IgD-negative memory B cell (primary cell): Measurements from ENCODE around the gene NPTX1. TPM values are rescaled to one million over a fixed set of nuclear protein-coding genes. Genes with fewer than 3 reads are reported as not detected.

Source experiments
- H3K27ac Mint-ChIP-seq, 3 donors: one replicate each; pipeline ENCODE4 v1.8.0; 2020 to 2022; ENCODE audit warnings: mild to moderate bottlenecking in 3 of 3, mixed read lengths in 3 of 3, moderate library complexity in 1 of 3
- H3K27me3 Mint-ChIP-seq: one replicate; pipeline ENCODE4 v1.8.0; 2021; ENCODE audit warnings: mixed read lengths
- H3K36me3 Mint-ChIP-seq: one replicate; pipeline ENCODE4 v1.8.0; 2020; ENCODE audit warnings: mild to moderate bottlenecking, mixed read lengths
- H3K4me1 Mint-ChIP-seq, 3 donors: one replicate each; pipeline ENCODE4 v1.8.0; 2020 to 2022; ENCODE audit warnings: mixed read lengths in 3 of 3, mild to moderate bottlenecking in 1 of 3
- H3K4me3 Mint-ChIP-seq, 4 donors: one replicate each; pipeline ENCODE4 v1.8.0; 2020 to 2022; ENCODE audit warnings: mild to moderate bottlenecking in 4 of 4, mixed read lengths in 4 of 4, moderate library complexity in 3 of 4
- H3K9me3 Mint-ChIP-seq, 3 donors: one replicate each; pipeline ENCODE4 v1.8.0; 2020 to 2021; ENCODE audit warnings: mixed read lengths in 3 of 3, mild to moderate bottlenecking in 1 of 3
- polyA plus RNA-seq: library from polyadenylated mRNA; unstranded; fragments of 300-500 nt; fragmentation: Illumina TruSeq; gene quantifications from one replicate; pipeline ENCODE4 v1.2.3, GENCODE V29; 2021

NPTX1 gene
- polyA plus RNA-seq, 1 donor from 2014 or later, result not detected

DNA sequence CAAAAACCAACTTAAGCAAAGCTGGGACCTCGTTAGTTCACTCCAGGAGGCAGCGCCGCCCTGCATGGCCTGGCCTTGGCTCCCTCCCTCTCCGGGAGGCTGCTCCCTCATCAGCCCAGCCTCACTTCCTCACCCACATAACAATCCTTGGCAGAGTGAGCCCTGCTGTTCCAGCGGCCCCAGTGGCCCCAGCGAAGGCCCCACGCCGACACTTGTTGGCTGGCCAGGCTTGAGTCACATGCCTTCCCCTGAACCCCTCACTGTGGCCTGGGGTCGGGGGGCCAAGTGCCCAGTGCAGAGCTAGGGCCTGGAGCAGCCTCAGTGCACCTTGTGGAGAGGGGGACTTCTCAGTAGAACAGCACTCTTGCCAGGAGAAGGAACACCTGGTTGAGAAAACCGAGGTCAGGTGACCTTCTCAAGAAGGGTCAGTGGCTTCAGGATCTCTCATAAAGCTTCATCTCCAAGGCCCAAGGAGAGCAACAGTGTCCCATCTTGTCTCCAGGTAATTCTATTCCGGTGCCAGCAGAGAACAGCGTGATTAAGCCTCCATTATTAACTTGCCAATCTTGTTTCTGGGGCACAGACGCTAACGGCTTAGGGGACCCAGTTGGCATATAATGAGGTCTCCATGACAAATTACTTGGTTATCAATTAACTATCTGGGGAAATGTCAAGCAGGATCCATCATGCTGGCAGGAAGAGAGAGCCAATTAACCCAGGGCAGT, 34.6 kb downstream of the NPTX1 start:
- Mint-ChIP-seq H3K9me3 (no peaks in the 10 kb centered on the region), H3K27ac (no peak overlapping the region), H3K4me1 (no peaks in the 10 kb centered on the region), H3K27me3 (peaks cover 7% of the 10 kb centered on the region), H3K4me3 (no peak overlapping the region), H3K36me3 (peaks cover 2% of the 10 kb centered on the region)

DNA sequence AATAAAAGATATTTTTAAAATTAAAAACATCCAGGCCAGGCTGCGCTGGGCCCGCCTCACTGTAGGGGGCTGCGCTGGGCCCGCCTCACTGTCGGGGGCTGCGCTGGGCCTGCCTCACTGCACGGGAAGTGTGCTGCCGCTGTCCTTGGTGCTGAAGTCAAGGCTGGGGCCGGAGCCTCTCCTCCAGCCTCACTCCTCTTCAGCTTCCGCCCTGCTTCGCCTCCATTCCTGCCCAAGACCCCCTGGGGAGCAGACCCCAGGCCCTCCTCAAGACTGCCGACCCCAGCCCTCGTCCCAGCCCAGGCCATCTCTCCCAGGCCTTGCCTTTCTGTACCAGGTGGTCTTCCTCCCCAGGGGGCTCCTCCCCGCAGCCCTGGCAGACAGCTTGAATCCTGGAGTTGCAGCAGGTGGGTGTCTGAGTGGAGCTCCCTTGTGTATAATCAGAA, 35.3 kb downstream of the NPTX1 start:
- Mint-ChIP-seq H3K9me3 (peaks cover 0 to 2% (median 0%) of the 10 kb centered on the region in 3 donors), H3K4me3 (no peak overlapping the region), H3K27me3 (peaks cover 7% of the 10 kb centered on the region), H3K4me1 (no peaks in the 10 kb centered on the region), H3K36me3 (peaks cover 2% of the 10 kb centered on the region), H3K27ac (no peak overlapping the region)

DNA sequence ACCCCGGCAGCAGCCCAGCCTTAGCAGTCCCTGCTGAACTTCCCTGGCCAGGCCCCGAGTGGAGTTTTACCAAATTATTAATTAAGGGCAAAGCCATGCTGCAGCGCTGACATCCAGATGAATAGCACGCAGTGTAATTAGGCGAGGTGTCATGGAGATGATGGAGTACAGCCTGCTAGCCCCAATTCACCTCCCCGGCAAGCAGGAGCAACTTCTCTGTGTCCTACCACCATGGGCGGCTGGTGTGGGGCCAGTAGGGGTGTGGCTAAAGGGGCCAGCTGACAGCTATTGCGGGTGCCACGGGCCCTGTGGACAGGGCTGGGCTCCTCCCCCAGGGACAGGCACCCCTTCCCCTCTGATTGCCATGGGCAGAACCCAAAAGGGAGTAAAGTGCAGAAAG, 36.9 kb downstream of the NPTX1 start:
- Mint-ChIP-seq H3K9me3 (peaks cover 0 to 4% (median 2%) of the 10 kb centered on the region in 3 donors), H3K27ac (no peak overlapping the region), H3K27me3 (peaks cover 7% of the 10 kb centered on the region), H3K4me3 (no peak overlapping the region), H3K36me3 (peaks cover 2% of the 10 kb centered on the region), H3K4me1 (no peaks in the 10 kb centered on the region)

DNA sequence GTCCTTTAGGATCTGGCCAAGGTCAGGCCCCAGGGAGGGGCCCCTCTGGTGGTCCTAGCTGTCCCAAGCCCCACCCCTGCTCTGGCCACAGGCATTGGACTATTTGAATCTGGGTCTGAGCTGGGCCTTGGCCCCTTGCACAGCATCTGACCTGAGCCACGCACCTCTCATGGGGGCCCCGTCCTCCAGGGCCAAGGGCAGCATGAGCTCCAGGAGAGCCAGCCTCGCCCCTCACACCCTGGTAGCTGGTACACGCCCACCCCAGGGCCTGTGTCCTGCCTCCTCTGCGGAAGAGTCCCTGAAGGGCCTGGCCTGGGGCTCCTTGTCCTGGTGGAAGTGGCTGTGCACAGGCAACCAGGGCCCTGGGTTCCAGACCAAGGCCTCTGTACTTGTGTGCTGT, 37.6 kb downstream of the NPTX1 start:
- Mint-ChIP-seq H3K4me1 (no peaks in the 10 kb centered on the region), H3K27me3 (peaks cover 3% of the 10 kb centered on the region), H3K9me3 (peaks cover 0 to 4% (median 2%) of the 10 kb centered on the region in 3 donors), H3K4me3 (no peak overlapping the region), H3K27ac (no peak overlapping the region), H3K36me3 (peaks cover 2% of the 10 kb centered on the region)

DNA sequence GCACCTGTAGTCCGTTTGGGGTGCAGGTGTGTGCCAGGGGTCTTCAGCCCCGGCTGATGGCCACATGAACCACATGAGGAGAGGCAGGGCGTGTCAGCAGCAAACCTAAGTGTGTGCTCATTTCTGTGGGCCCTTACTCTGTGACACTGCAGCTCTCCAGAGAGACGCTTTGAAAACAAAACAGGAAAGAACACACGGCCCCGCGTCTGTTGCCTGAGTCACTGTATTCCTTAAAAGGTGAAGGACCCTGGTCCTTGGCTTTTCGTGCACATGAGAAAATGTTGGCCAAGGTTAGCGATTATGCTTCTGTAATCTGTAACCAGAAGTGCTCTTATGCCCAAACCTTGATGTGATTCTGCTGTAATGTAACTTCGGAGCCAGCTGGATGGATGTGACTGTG, 38.9 kb downstream of the NPTX1 start:
- Mint-ChIP-seq H3K27ac (no peak overlapping the region), H3K4me3 (no peak overlapping the region), H3K4me1 (no peaks in the 10 kb centered on the region), H3K36me3 (peaks cover 2% of the 10 kb centered on the region), H3K9me3 (peaks cover 0 to 4% (median 2%) of the 10 kb centered on the region in 3 donors), H3K27me3 (peaks cover 1% of the 10 kb centered on the region)

DNA sequence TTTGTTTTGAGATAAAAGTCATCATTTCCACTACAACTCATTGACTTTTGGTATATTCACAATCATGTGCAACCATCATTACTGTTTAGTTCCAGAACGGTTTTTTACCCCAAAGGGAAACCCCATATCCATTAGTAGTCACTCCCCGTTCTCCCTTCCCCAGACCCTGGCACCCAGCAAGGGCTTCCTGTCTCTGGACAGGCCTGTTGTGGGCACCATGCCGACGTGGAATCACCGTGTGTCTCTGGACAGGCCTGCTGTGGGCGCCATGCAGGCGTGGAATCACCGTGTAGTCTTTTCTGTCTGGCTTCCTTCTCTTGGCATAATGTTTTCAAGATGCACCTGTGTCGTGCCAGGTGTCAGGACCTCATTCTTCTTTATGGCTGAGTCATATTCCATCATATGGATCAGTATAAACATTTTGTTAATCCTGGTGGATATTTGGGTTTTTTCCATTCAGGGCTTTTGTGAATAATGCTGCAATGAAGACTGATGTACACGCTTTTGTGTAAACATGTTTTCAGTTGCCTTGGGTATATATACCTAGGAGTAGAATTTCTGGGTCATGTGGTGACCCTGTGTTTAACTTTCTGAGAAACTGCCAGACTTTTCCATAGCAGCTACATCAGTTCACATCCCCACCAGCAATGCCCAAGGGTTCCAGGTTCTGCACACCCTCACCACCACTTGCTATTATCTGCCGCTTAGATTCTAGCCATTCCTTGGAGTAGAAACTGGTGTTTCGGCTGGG, 42.3 kb downstream of the NPTX1 start:
- H3K36me3 Mint-ChIP-seq, result peaks cover 3% of the 10 kb centered on the region
- no peak overlapping the region for H3K4me3 Mint-ChIP-seq
- H3K4me1 Mint-ChIP-seq, result no peaks in the 10 kb centered on the region
- H3K9me3 Mint-ChIP-seq, result peaks cover 0 to 4% (median 2%) of the 10 kb centered on the region in 3 donors
- H3K27ac Mint-ChIP-seq, result no peak overlapping the region
- no peaks in the 10 kb centered on the region for H3K27me3 Mint-ChIP-seq

DNA sequence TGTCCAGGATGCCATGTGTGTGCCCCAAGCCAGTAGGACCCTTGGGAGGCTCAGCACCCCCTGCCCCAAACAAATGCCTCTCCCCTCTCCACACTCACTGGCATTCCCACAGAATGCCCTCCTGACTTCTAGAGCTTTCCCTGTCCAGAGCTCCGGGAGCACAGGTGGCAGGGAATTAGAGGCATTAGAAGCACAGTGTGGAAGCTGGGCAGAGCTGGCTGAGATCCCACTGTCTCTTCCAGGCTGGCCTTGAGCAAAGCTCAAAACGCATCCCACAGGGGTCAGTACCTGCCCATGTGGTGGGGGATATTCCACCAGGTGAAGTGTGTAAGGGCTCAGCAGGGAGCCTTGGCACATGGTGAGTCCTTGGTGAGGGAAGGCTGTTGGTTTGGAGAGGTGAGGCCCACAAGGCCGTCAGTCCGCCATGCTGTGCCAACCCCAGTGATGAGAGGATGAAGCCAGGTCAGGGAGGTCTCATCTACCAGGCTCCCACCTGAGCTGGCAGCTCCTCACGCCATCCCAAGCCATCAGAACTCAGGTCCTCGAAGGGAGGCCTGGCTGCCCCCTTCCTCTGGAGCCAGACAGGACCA, 43.4 kb downstream of the NPTX1 start:
- peaks cover 0 to 4% (median 2%) of the 10 kb centered on the region in 3 donors for H3K9me3 Mint-ChIP-seq
- H3K27me3 Mint-ChIP-seq, result no peaks in the 10 kb centered on the region
- peaks cover 3% of the 10 kb centered on the region for H3K36me3 Mint-ChIP-seq
- H3K27ac Mint-ChIP-seq, result no peak overlapping the region
- no peaks in the 10 kb centered on the region for H3K4me1 Mint-ChIP-seq
- no peak overlapping the region for H3K4me3 Mint-ChIP-seq

DNA sequence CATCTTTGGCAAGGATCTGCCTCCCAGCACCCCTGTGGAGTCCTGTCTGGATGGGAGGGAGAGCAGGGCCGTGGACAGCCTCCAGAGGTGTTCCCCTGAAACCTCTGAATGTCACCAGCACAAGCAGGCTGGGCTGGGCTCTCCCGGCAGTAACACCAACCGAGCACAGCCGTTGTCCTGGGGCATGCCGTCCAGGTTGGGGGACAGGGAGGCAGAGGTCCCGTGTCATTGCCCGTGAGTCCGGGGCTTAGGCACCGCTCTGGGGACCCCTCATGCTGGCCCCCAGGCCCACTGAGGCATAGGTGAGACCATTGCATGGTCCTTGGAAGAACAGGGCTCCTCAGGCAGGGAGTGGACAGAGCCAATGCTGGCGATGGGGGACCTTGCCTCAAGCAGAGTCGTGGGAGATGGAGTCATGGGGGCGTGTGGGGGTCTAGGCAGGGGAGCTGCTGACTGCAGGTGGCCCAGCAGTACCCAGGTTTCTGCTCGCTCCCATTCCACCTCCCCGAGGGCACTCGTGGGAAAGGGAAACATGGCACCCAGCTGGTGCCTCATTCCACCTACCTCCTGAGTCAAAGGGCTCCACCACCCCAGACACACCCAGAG, 44.0 kb downstream of the NPTX1 start:
- no peaks in the 10 kb centered on the region for H3K4me1 Mint-ChIP-seq
- H3K36me3 Mint-ChIP-seq, result peaks cover 3% of the 10 kb centered on the region
- H3K27ac Mint-ChIP-seq, result no peak overlapping the region
- no peaks in the 10 kb centered on the region for H3K27me3 Mint-ChIP-seq
- H3K9me3 Mint-ChIP-seq, result peaks cover 0 to 4% (median 2%) of the 10 kb centered on the region in 3 donors
- no peak overlapping the region for H3K4me3 Mint-ChIP-seq

DNA sequence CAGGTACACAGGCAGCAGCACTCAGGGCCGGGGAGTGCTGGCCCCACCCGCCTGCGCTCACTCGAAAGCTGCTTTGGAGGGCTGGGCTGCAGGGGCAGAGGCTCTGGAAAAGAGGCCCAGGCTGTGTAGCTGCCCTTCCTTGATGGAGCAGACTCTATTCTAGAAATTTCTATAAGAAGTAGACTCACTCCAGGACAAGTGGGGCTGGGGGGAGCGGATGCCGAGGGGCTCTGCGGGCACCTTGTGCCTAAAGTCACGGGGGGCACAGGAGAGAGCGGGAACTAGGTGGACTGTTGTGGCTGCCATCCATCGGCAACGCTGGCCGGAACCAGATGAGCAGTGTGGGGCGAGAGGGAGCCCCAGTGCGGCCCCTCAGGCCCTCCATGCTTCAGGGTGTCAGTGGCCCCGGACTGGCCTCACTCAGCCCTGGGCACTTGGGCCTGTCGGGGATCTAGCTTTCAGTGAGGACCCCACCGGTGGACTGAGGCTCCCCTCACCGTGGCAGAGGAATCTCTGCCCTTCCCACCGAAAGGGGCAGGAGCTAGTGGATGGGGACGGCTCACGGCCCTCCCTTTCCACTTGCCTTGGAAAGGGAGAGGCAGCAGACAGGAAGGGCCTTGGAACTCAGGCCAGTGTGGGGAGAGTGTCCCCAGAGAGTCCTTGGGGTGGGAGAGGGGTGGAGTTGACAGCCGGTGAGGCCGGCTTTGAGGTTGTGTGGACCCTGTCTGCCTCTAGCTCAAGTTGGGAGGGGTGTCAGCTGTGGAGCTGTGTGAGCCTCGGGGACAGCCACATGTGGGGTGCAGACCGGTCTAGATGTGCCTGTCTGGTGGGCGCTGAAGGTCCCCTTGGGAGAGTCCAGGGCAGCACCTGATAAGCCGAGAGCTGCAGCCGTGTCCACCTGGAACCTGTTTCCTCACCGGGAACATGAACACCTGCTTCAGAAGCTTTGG, 44.9 kb downstream of the NPTX1 start:
- Mint-ChIP-seq H3K4me1 (peaks cover 0 to 4% (median 2%) of the 10 kb centered on the region in 3 donors), H3K36me3 (peaks cover 3% of the 10 kb centered on the region), H3K4me3 (no peak overlapping the region), H3K27me3 (peaks cover 1% of the 10 kb centered on the region), H3K27ac (no peak overlapping the region), H3K9me3 (peaks cover 0 to 4% (median 2%) of the 10 kb centered on the region in 3 donors)

DNA sequence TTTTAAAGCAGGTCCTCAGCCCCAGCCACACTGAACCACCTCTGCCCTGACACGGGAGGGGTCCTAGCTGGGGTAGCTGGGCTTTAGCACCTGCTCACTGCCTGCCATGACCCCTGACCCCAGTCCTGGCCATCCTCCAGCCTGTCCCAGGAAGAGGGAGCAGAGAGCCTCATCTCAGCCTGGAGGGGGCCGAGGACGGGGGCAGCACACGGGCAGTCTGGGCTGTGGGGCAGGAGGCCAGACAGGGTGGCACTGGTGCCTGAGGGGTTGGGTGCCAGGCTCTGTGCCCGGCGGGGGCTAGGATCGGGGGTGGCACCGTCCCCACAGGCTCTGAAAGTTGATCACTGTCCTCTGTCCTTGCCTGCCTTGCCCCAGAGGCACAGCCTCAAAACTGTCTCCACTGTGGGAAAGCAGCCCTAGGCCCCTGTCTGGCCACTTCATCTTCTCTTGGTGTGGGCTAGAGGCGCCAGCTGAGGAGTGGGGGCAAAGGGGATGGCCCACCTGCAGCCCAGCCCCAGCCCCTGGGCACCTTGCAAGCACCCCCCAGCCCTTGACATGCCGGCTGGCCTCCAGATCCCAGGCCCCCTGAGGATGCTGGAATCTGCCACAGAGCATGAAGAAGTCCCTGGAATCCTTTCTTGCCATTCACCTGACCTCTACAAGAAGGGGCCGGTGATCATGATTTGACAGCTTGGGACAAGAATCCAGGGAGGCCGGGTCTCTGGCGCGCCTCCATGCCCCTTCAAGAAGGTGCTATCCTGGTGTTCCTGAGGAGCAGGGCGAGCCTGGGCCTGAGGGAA, 45.8 kb downstream of the NPTX1 start:
- Mint-ChIP-seq H3K36me3 (peaks cover 3% of the 10 kb centered on the region), H3K27me3 (peaks cover 1% of the 10 kb centered on the region), H3K4me3 (no peak overlapping the region), H3K9me3 (no peaks in the 10 kb centered on the region), H3K27ac (no peak overlapping the region), H3K4me1 (peaks cover 0 to 4% (median 2%) of the 10 kb centered on the region in 3 donors)

DNA sequence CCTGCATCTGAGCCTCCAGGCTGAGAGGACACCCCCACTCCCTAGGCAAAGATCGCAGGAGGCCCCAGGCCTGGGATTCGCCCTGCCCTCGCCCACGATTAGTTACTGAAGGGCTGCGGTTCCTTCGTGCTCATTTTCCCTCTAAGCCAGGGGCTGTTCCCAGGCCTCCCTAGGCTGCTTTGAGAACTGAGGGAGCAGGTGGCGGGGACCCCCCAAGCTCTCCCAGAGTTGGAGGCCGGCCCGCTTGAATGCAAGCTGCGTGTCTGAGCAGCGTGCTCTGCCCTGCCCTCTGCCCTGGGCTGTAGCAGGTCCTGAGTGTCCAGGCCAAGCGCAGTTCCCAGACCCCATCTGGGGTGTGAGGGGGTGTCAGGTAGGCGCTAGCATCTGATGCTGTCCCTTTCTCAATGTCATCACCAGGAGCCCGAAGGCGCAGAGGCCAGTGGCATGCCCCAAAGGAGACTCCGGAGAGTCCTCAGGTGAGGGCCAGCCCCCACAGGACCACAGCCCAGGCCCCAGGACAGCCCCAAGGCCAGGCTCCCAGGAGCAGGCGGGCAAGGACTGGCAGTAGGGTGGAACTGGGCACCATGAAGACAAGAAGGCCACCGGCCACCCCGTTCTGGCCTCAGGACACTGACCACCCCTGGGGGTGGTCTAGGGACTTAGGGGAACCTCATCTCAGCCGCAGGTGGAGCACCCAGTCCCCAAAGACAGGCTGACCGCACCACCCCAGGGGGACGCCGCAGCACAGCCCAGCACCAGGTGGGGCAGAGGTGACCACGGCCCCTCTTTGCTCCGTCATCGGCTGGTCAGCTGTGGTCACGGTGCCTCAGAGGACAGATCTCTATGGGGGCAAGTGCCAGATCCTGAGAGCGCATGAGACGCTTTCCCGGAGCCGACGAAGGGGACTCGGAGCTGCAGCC, 46.8 kb downstream of the NPTX1 start:
- H3K36me3 Mint-ChIP-seq, result peaks cover 3% of the 10 kb centered on the region
- no peak overlapping the region for H3K4me3 Mint-ChIP-seq
- no peaks in the 10 kb centered on the region for H3K9me3 Mint-ChIP-seq
- no peak overlapping the region for H3K27ac Mint-ChIP-seq
- H3K27me3 Mint-ChIP-seq, result peaks cover 1% of the 10 kb centered on the region
- peaks cover 0 to 4% (median 2%) of the 10 kb centered on the region in 3 donors for H3K4me1 Mint-ChIP-seq

DNA sequence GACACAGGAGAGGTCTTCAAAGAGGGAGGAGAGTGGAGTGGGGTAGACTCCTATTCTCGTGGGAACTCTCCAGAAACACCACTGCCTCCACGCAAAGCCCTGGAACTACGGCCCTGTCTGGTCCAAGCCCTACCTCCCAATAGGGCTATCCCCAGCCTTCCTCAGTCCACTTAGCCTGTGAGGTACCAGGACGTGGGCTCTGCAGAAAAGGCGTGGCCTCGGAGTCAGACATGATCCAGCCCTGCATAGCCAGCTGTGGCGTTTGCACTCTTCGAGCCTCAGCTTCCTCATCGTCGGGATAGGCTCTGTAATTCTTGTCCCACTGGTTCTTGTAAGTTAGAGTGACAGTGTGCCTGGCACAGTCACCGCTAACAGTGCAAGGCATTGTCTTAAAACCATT, 47.6 kb downstream of the NPTX1 start:
- Mint-ChIP-seq H3K4me1 (peaks cover 0 to 7% (median 6%) of the 10 kb centered on the region in 3 donors), H3K27ac (no peak overlapping the region), H3K27me3 (peaks cover 4% of the 10 kb centered on the region), H3K9me3 (no peaks in the 10 kb centered on the region), H3K36me3 (peaks cover 3% of the 10 kb centered on the region), H3K4me3 (no peak overlapping the region)

DNA sequence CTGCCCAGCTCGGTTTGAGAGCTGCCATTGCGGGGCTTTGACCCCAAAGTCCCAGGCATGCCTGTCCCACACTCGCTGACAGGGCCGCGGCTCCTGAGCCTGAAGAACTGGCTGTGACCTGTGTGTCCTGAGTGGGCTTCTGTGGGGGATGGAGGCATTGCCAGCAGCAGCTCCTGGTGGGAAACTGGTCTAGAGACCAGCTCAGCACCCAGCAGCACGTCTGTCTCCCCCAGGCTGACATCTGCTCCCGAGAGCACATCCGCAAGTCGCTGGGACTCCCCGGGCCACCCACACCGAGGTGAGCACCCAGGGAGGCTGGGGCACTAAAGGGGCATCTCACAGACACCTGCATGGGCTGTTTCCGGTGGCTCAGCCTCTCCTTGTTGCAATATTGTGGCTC, 48.0 kb downstream of the NPTX1 start:
- Mint-ChIP-seq H3K36me3 (peaks cover 3% of the 10 kb centered on the region), H3K27me3 (peaks cover 4% of the 10 kb centered on the region), H3K4me1 (peaks cover 0 to 7% (median 6%) of the 10 kb centered on the region in 3 donors), H3K4me3 (no peak overlapping the region), H3K9me3 (no peaks in the 10 kb centered on the region), H3K27ac (no peak overlapping the region)
